HG03066 (cell line): ENCODE results near the gene HSD3B7.
"Not testable (repeated sequence)": the region's sequence is repeated elsewhere in the genome, so short reads cannot be mapped to it uniquely, and the experiment has no call there.

Source experiments
- ATAC-seq: cut with Tn5 transposase; IDR thresholded peaks from one replicate; pipeline ENCODE4 v1.9.1; 2021; ENCODE audit warnings: low read depth; ENCODE audit not compliant: unreplicated experiment

HSD3B7 gene

GRCh38 chr16:31017756-31018155 is 32.7 kb downstream of the HSD3B7 start:
- not testable (repeated sequence) for ATAC-seq

DNA sequence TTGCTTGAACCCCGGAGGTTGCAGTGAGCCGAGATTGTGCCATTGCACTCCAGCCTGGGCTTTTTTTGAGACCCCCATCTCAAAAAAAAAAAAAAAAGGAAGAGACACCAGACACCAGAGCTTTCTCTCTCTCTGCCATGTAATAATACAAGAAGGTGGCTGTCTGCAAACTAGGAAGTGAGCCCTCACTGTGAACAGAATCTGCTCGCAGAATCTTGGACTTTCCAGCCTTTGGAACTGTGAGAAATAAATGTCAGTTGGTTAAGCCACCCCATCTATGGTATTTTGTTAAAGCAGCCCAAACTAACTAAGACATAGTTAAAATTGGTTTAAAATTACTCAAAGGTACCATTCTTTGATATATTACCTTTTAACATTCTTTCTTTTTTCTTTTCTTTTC is 35.5 kb downstream of the HSD3B7 start:
- no peak for ATAC-seq

GRCh38 chr16:31022544-31023251 is 37.7 kb downstream of the HSD3B7 start:
- no peak for ATAC-seq

GRCh38 chr16:31023252-31023602 is 38.2 kb downstream of the HSD3B7 start:
- ATAC-seq: no peak

DNA sequence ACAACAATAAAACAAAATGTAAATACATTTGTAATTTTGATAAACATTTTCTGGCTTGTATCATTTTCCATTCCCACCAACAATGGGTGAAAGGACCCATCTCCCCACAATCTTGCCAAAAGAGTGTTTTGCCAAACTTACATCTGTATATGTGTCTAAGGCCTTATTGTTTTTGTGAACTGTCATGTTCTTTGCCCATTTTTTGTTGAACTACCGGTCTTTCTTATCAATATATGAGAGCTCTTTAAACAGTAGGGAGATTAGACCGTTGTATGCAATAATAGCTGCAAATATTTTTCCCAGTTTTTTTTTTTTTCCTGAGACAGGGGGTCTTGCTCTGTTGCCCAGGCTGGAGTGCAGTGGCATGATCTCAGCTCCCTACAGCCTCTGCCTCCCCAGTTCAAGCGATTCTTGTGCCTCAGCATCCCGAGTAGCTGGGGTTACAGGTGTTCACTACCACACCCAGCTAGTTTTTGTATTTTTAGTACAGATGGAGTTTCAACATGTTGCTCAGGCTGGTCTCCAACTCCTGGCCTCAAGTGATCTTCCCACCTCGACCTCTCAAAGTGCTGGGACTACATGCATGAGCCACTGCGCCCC is 38.7 kb downstream of the HSD3B7 start:
- no peak for ATAC-seq

- no peak for ATAC-seq
Observed at GRCh38 chr16:31025339-31025738, 40.3 kb downstream of the HSD3B7 start.

DNA sequence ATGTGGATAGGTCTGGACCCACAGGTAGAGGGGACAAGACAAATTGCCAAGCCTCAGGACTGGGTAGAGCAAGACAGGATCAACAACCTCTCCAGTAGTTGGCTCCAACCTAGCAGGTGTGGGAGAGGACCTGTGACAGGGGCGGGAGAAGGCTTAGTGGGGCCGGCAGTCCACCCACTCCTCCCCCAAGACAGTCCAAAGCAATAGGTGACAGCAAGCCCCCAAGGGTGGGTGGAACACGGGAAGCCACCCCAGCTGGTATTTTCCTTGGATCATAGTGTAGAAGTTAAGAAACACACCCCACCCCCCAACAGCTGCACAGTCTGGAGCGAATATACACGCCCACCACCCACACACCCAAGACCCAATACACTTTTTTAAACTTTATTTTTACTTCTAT is 44.3 kb downstream of the HSD3B7 start:
- no peak for ATAC-seq

DNA sequence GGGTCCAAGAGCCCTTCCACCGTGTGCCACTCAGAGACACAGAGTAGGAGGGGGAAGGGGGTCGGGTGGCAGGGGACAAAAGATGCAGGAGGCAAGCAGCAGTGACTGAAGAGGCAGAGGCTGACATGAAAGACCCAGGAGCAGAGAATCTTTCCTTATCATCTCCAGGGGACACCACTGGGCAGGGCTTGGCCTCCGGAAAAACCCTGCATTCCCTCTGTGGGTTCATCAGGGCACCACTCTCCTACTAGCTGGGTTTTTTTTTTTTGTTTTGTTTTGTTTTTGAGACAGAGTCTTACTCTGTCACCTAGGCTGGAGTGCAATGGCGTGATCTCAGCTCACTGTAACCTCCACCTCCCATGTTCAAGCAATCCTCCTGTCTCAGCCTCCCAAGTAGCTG is 46.3 kb downstream of the HSD3B7 start:
- ATAC-seq: no peak

DNA sequence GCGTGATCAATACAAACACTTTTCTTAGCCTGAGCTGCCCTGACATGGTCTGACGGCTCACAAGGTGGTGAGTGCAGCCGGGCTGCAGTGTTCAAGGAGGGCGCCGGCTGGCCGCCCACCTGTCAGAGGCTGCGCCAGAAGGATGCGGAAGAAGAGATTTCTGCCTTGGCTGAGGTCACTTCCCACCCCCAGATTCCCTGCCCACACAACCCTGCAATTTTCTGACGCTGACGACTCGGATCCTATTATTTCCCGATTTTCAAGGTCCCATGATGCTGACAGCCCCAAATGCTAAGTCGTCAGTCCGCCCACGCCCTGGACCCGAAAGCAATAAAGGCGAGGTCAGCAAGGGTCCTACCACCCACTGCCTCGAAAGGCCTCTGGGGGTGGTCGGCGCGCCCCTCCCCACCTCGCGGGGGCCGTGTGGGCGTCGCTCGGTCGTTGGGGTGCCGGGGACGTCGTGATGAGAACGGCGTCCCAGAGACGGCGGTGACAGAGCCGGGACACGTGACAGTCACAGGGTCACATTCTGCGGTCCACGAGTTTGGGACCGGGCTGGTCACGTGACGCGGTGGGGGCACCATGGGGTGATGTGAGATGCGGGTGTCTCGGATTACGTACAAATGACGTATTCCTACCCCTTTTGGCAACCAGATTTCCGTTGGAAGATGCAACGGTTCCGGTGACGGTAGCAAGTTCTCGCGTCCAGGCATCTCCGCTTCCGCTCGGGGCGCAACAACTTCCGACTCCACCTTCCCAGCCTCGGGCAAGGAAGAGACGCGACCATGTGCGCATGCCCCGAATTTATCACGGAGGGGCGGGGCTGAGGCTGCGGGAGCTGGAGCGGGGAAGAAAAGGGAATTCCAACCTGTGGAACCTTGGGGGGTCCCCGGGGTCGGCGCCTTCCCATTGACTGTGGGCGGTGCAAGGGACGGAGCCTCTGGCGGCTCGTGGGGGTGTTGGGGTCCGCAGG is 48.0 kb downstream of the HSD3B7 start, which contains the start of gene STX4:
STX4 (plus strand) TSS at position 823 of the 973 bp plus-strand sequence. CDS start 248 bp downstream, outside the sequence.
- ATAC-seq: peak; percentile 80

DNA sequence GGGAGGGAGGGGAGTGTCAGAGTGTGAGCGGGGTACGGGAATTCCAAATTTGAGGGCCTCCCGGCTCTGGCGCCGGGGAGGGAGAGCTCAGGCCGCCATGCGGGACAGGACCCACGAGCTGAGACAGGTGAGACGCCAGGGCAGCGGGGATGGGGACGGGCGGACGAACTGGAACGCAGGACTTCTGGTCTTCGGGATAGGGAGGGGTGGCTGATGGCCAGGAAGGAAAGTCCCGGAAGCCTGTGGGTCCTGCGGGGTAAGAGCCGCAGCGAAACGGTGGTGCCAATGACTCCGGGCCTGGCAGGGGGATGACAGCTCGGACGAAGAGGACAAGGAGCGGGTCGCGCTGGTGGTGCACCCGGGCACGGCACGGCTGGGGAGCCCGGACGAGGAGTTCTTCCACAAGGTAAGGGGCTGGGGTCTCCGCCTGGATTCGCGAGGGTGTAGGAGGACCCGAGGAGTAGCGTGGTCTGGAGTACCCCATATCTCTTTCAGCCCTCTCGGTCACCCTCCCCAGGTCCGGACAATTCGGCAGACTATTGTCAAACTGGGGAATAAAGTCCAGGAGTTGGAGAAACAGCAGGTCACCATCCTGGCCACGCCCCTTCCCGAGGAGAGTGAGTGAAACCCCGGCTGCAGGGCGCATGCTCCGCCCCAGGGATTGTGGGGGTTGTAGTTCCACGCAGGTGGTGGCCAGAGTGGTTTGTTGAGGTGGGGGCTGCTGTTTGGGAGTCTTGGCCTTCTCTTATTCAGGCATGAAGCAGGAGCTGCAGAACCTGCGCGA is 48.9 kb downstream of the HSD3B7 start:
- ATAC-seq: peak; percentile 43

- ATAC-seq: no peak
Observed at GRCh38 chr16:31036691-31037090, 51.7 kb downstream of the HSD3B7 start.
